H1 (cell line): ENCODE data around the gene CPEB1. TPM values are rescaled to one million over a fixed set of nuclear protein-coding genes. Genes with fewer than 3 reads are reported as not detected.

Experiments
- ATF2 ChIP-seq: IDR thresholded peaks from 2 replicates; pipeline ENCODE4 v1.6.1; 2012; ENCODE audit warnings: low read length, inconsistent platforms
- polyA plus RNA-seq, 7 experiments: library from polyadenylated mRNA; depleted of rRNA in 3 of 7; stranded (reverse) in 5 of 7; unstranded in 2 of 7; fragments of >200 nt in 5 of 7; fragments of 200-250 nt in 2 of 7; gene quantifications; 1 replicate in 5 of 7; 2 replicates in 1 of 7; 4 replicates in 1 of 7; pipeline versions ENCODE4 v1.2.1 to v1.2.3, GENCODE V29; 2011 to 2013; ENCODE audit warnings: missing spikeins in 2 of 7, mixed read lengths in 2 of 7
- total RNA-seq: library from RNA; stranded (reverse); fragmentation: NEBNext Ultra II Directional; extraction: Animal tissue kit (Norgen Biotek cat#: 25700); gene quantifications from 2 replicates; pipeline ENCODE4 v1.2.1, GENCODE V29; 2021

Gene CPEB1
- total and polyA plus RNA-seq, 2 of the 8 experiments (the other 6 are each of a cell fraction or from before 2014, with no cell fraction given) = 4.4 to 4.5 TPM

DNA sequence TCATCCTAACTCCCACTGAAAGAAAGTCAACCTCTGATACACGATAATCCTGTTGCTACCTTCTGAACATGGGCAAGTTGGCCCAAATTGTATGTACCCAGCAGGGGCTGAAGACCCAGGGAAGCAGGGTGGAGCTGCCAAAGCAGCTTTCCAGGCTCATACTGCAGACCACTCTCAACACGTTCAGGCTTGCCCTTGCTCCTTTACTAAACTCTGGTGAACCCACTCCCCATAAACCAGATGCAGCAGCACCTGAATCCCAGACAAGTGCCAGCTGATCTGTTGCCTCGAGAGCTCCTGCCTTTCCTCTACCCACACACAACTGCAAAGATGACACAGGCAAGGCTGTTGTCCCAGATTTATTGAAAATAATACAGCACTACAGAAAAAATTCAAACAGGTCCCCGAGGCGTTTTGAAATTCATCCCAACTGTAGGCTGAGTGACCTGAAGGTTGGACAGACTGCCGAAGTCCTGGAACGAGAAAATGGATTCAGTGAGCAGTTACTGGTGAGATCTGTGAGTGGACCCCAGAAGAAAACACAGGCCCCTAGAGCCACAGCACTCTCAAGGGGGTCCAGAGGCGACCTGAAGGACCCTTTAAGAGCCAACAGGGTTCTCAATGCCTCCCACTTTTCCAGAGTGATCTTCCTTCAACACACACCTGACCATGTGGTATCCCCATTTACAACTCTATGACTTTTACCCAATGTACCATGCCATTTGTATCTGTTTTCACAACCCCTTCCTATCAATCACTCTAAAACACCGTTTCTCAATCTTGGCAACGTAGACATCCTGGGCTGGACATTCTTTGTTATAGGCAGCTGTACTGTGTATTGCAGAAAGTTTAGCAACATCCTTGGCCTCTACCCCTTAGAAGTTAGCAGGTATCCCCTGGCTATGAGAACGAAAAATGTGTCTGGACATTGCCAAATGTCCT lies 110.5 kb downstream of the CPEB1 start (continued):
- peak; percentile 26; the same call in 1 of the 2 replicates for TF ChIP-seq ATF2
- TF ChIP-seq, all 59 proteins: peak for 2
